IPS DF 6.9 (cell line): ENCODE data around the gene NCKAP5.

Experiments used
- DNase-seq: peaks from one replicate; pipeline ENCODE4 v3.0.0-alpha.2; 2013; ENCODE audit warnings: low read depth, low spot score
- H3K27ac ChIP-seq: one replicate; pipeline ENCODE4 v1.5.1; 2013; ENCODE audit warnings: low read length, control low read depth
- H3K27me3 ChIP-seq: 2 replicates; pipeline ENCODE4 v1.6.1; 2013; ENCODE audit warnings: mild to moderate bottlenecking, low read length; ENCODE audit not compliant: control insufficient read depth, insufficient read depth
- H3K36me3 ChIP-seq: 2 replicates; pipeline ENCODE4 v1.6.1; 2013; ENCODE audit warnings: low read length; ENCODE audit not compliant: control insufficient read depth, insufficient read depth
- H3K4me1 ChIP-seq: 2 replicates; pipeline ENCODE4 v1.6.1; 2013; ENCODE audit warnings: low read length; ENCODE audit not compliant: control insufficient read depth, insufficient read depth
- H3K4me3 ChIP-seq: 2 replicates; pipeline ENCODE4 v1.5.1; 2013; ENCODE audit warnings: mild to moderate bottlenecking, low read length
- H3K9me3 ChIP-seq: 2 replicates; pipeline ENCODE4 v1.6.1; 2013; ENCODE audit warnings: low read length, inconsistent platforms; ENCODE audit not compliant: control insufficient read depth, insufficient read depth
- WGBS: extraction: QIAGEN DNeasy Blood & Tissue Kit; methylation state at CpG from one replicate; pipeline ENCODE4 v1.1.7; 2013; ENCODE audit warnings: mixed read lengths, missing lambda C conversion rate; ENCODE audit not compliant: insufficient read length, insufficient coverage; 5-methylcytosine and 5-hydroxymethylcytosine counted together

The NCKAP5 gene

GRCh38 chr2:133599211-133599803 lies 31.0 kb upstream of the NCKAP5 start:
- no CpG with 5 or more reads among the region's 5 CpGs for WGBS
- H3K27me3 ChIP-seq: no peaks in the 10 kb centered on the region
- H3K27ac ChIP-seq: no peak overlapping the region
- H3K4me3 ChIP-seq: no peak overlapping the region
- H3K36me3 ChIP-seq: no peaks in the 10 kb centered on the region
- no peak for DNase-seq
- no peaks in the 10 kb centered on the region for H3K9me3 ChIP-seq
- H3K4me1 ChIP-seq: no peaks in the 10 kb centered on the region

DNA sequence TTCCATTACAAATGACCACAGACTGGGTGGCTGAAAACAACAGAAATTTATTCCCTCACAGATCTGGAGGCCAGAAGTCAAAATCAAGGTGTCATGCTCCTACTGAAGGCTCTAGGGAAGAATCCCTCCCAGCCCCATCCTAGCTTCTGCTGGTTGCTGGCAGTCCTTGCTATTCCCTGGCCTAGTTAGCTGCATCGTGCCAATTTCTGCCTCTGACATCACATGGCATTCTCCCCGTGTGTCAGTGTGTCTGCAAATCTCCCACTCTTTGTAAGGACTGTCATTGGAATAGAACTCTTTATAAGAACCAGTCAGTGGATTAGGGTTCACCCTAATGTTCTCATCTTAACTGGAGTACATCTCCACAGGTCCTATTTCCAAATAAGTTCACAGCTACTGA lies 30.5 kb upstream of the NCKAP5 start:
- Histone ChIP-seq H3K4me1 (no peaks in the 10 kb centered on the region), H3K36me3 (no peaks in the 10 kb centered on the region), H3K27me3 (no peaks in the 10 kb centered on the region), H3K9me3 (no peaks in the 10 kb centered on the region), H3K27ac (no peak overlapping the region), H3K4me3 (no peak overlapping the region)
- no CpG with 5 or more reads among the region's 2 CpGs for WGBS
- no peak for DNase-seq

DNA sequence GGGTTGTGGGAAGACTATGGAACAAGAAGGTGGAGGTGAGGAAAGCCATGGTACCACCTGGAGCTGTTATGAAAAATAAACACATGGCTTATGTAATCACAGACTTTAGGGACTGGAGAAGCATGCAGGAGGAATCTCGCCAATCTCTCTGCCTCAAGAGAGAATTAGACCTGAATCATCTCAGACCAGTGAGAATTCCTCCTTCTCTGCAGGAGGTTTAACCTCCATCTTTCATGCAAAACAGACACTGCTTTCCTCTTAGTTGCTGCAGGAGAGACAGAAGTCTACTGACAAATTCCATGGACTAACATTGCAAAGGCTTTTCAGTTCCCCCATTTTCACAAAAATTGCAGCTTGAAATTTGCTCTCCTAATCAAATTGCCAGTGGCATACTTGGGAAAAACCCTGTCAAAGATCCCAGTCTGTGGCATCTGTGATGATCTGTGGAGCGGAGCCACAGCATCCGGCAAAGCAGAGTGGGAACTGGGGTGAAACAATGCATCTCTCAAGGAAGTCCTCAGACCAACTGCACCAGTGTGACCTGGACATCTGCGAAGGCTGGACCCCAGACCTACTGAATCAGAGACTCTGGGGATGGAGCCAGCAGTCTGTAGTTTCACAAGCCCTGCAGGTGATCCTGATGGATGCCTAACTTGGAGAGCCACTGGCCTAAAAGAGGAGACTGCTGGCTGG lies 28.6 kb upstream of the NCKAP5 start:
- no peak for DNase-seq

GRCh38 chr2:133591164-133591563 lies 22.9 kb upstream of the NCKAP5 start:
- Histone ChIP-seq H3K9me3 (no peaks in the 10 kb centered on the region), H3K4me3 (no peak overlapping the region), H3K27me3 (no peaks in the 10 kb centered on the region), H3K27ac (no peak overlapping the region), H3K4me1 (no peaks in the 10 kb centered on the region), H3K36me3 (no peaks in the 10 kb centered on the region)
- DNase-seq: no peak
- no CpG with 5 or more reads among the region's 4 CpGs for WGBS

More for the DNA sequence above, 28.6 kb upstream of the NCKAP5 start:
- Histone ChIP-seq H3K27me3 (no peaks in the 10 kb centered on the region), H3K27ac (no peak overlapping the region), H3K9me3 (no peaks in the 10 kb centered on the region), H3K4me1 (no peaks in the 10 kb centered on the region), H3K4me3 (no peak overlapping the region), H3K36me3 (no peaks in the 10 kb centered on the region)
- no CpG with 5 or more reads among the region's 4 CpGs for WGBS

GRCh38 chr2:133589456-133589855 lies 21.2 kb upstream of the NCKAP5 start:
- Histone ChIP-seq H3K27me3 (no peaks in the 10 kb centered on the region), H3K36me3 (no peaks in the 10 kb centered on the region), H3K4me3 (no peak overlapping the region), H3K9me3 (no peaks in the 10 kb centered on the region), H3K4me1 (no peaks in the 10 kb centered on the region), H3K27ac (no peak overlapping the region)
- no CpG with 5 or more reads among the region's 4 CpGs for WGBS
- no peak for DNase-seq

GRCh38 chr2:133588144-133588543 lies 19.9 kb upstream of the NCKAP5 start:
- Histone ChIP-seq H3K4me3 (no peak overlapping the region), H3K9me3 (no peaks in the 10 kb centered on the region), H3K36me3 (no peaks in the 10 kb centered on the region), H3K4me1 (no peaks in the 10 kb centered on the region), H3K27ac (no peak overlapping the region), H3K27me3 (no peaks in the 10 kb centered on the region)
- no peak for DNase-seq
- no CpG with 5 or more reads among the region's 1 CpG for WGBS

- H3K27ac ChIP-seq: no peak overlapping the region
- H3K4me1 ChIP-seq: no peaks in the 10 kb centered on the region
- no CpG with 5 or more reads among the region's 6 CpGs for whole genome bisulfite sequencing
- no peak overlapping the region for H3K4me3 ChIP-seq
- no peaks in the 10 kb centered on the region for H3K9me3 ChIP-seq
- no peak for DNase-seq
- H3K36me3 ChIP-seq: no peaks in the 10 kb centered on the region
- H3K27me3 ChIP-seq: no peaks in the 10 kb centered on the region
These were observed 18.7 kb upstream of the NCKAP5 start for GRCh38 chr2:133586978-133587377.

DNA sequence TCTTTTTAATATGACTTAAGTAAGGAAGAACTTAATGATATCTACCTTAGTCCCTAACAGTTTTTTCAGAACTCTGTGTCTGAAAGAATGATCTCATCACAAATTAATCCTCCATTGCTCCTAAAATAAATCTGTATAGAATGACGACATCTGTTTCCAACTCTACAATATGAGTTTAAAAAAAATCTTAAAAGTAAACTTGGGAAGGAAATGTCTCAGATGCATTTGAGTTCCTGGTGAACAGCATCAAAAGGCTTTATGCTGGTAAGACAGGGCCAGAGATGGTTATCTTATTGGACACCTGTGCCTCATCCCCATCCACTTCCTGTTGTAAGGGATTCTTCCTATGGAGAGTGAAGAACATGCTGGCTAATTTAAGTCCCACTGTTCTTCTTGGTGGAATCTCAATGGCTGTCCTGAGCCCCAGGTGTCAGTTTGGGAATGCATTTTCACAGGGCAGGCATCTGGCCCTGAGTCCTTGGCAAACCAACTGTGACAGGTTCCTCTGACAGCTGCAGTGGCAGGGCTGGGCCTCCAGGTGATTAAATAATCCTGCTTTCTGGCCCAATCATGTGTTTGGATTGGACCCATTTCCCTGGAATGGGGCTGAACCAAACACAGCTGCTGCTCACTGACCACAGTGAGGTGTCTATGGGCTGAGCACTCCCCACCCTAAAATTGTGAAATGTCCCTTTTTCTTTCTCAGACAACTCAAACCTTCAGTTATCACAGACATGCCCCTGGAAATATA lies 12.9 kb upstream of the NCKAP5 start:
- no peaks in the 10 kb centered on the region for H3K36me3 ChIP-seq
- no peak overlapping the region for H3K27ac ChIP-seq
- H3K4me3 ChIP-seq: no peak overlapping the region
- DNase-seq: no peak
- no CpG with 5 or more reads among the region's 1 CpG for WGBS
- H3K27me3 ChIP-seq: no peaks in the 10 kb centered on the region
- H3K4me1 ChIP-seq: peaks cover 1% of the 10 kb centered on the region; the same call in 1 of the 2 replicates
- no peaks in the 10 kb centered on the region for H3K9me3 ChIP-seq

DNA sequence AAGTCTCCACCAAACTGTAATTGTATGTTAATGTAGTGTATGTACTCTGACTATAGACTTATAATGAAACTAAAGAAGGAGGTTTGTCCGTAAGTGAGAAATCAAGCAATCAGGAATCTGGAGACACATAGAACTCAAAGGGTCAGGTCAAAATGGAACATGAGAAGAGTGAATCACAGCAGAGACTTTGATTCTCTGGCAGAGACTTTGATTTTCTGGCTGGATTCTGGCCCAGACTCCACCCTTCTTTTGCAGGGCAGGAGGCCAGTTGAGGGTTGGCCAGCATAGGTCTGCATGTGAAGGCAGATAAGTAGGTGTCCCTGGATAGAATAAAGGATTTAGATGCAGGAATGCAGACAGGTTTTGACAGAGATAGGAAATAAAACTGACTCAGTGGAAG lies 11.0 kb upstream of the NCKAP5 start:
- no peak overlapping the region for H3K27ac ChIP-seq
- no CpG with 5 or more reads among the region's 1 CpG for WGBS
- H3K4me1 ChIP-seq: peaks cover 1% of the 10 kb centered on the region; the same call in 1 of the 2 replicates
- no peaks in the 10 kb centered on the region for H3K27me3 ChIP-seq
- no peaks in the 10 kb centered on the region for H3K36me3 ChIP-seq
- no peak overlapping the region for H3K4me3 ChIP-seq
- no peak for DNase-seq
- H3K9me3 ChIP-seq: no peaks in the 10 kb centered on the region

- Histone ChIP-seq H3K9me3 (no peaks in the 10 kb centered on the region), H3K4me3 (no peak overlapping the region), H3K27me3 (no peaks in the 10 kb centered on the region), H3K36me3 (no peaks in the 10 kb centered on the region), H3K27ac (no peak overlapping the region), H3K4me1 (peaks cover 4% of the 10 kb centered on the region)
- no peak for DNase-seq
- no CpG with 5 or more reads among the region's 1 CpG for WGBS
These were observed 8.5 kb upstream of the NCKAP5 start for GRCh38 chr2:133576714-133577113.
